GM18526 (cell line): ENCODE results near the gene RESP18.

Experiments used
- POLR2A ChIP-seq: IDR thresholded peaks from 3 replicates; pipeline ENCODE4 v1.6.1; 2011; ENCODE audit not compliant: insufficient read length; ENCODE audit errors: extremely low read depth

The RESP18 gene

DNA sequence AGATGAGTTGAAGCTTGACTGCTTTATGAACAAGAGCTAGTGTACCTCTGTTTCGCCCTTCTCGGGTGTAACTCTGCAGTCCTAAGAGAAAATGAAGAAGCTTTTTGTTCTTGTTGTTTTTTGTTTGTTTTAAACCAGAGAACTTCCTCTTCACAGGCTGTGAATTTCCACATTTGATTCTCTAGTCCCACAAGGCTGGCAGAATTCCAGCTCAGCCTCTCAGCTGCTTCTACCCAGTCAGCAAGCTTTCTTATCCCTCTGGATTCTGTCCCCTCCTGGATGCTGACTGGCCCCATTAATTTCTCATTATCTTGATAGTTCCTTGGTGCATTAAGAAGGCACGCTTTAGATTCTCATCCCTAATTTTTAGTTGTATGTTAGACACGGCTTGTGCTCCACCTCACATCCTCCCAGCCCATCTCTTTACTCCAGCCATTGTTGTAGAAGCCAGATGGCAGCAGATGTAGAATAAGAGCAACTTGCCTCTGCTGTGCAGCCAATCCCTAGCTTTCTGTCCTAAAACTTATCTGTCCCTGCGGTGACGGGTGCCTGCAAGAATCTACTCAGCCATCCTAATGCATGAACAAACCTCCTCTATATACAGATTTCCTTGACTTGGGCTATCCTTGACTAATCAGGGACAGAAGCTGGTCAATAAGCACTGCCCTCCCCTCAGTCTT is 12.3 kb upstream of the RESP18 start:
- no peak for TF ChIP-seq POLR2A

- TF ChIP-seq POLR2A, result no peak
These were observed 2.8 kb upstream of the RESP18 start for GRCh38 chr2:219335373-219335786.

DNA sequence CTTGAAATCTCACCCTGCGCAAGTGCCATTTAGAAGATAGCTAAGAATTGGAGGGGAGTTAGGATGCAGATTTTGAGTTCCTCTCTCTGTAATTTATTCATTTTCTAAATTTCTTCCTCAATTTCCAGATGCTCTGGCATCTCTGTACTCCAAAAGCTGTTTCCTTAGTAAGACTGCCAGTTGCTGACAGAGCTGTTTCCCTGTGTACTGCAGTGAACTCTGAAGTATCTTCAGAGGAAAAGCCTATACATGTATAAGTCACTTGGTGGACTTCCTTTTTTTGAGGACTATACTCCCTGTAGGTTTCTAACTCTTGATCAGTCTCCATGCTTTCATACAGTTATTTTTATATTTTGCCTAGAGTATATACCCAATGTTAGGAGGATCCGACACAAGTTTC is 1.5 kb upstream of the RESP18 start:
- TF ChIP-seq POLR2A, result no peak

- no peak for TF ChIP-seq POLR2A
These were observed 857 bp downstream of the RESP18 start for GRCh38 chr2:219331560-219332213.

GRCh38 chr2:219327719-219328118 is 4.8 kb downstream of the RESP18 start:
- no peak for TF ChIP-seq POLR2A

DNA sequence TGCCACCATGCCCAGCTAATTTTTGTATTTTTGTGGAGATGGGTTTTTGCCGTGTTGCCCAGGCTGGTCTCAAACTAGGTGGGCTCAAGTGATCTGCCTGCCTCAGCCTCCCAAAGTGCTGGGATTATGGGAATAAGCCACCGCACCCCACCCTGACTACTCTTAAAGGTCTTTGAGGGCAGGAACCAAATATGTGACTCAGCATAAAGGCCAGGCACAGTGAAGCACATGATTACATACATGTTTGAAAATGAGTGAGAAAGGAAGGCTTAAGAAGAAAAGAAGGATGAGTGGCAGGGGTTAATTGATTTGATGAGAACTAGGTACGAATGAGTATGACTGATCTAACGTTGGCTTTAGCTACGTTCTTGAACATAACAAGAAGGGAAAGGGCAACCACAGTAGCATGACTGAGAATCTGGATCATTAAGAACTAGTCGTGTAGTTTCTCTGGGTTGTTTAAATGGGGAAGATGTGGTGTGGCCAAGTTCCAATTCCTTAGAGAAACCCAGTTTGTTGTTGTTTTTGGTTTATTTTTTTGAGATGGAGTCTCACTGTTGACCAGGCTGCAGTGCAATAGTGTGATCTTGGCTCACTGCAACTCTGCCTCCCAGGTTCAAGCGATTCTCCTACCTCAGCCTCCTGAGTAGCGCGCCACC is 6.8 kb downstream of the RESP18 start:
- no peak for TF ChIP-seq POLR2A

- no peak for TF ChIP-seq POLR2A
These were observed 7.4 kb downstream of the RESP18 start for GRCh38 chr2:219325136-219325535.

GRCh38 chr2:219323434-219323833 is 9.1 kb downstream of the RESP18 start:
- TF ChIP-seq POLR2A, result no peak

DNA sequence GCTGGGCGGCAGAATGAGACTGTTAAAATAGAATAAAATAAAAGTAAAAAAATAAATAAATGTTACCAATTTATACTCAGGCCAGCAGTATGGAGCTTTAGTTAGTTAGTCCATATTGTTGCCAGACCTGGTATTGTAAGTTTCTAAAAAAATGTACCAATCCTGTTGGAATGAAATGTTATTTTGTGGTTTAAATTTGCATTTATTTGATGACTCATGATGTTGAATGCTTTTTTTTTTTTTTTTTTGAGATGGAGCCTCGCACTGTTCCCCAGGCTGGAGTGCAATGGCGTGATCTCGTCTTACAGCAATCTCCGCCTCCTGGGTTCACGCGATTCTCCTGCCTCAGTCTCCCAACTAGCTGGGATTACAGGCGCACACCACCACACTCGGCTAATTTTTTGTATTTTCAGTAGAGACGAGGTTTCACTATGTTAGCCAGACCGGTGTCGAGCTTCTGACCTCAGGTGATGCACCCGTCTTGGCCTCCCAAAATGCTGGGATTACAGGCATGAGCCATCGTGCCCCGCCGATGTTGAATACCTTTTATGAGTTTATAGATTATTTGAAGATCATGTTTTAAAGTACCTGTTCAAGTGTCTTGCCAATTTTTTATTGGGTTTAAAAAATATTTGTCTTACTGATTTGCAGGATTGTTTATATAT is 17.6 kb downstream of the RESP18 start:
- no peak for TF ChIP-seq POLR2A

DNA sequence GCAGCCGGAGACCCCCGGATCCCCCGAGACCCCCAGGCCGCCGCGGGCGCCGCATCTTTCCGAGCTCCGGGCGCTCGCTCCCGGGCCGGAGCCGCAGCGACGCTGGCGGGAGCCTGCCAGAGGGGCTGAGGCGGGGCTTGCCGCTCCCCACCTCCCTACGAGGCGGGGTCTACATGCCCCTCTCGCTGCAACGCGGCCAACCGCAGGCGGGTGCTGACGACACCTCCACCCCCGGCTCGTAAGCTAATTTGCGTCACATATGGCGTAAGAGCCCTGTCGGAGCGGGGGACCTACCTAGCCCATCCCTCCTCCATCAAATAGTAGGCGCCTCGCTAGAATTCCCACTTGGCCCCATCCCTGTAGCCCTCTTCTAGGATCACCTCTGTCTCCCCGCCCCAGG is 23.3 kb downstream of the RESP18 start, which contains the start of gene PTPRN:
Gene PTPRN (minus strand): TSS at position 124 of the 400 bp plus-strand sequence. CDS start 69 bp downstream, at position 55.
- no peak for TF ChIP-seq POLR2A

DNA sequence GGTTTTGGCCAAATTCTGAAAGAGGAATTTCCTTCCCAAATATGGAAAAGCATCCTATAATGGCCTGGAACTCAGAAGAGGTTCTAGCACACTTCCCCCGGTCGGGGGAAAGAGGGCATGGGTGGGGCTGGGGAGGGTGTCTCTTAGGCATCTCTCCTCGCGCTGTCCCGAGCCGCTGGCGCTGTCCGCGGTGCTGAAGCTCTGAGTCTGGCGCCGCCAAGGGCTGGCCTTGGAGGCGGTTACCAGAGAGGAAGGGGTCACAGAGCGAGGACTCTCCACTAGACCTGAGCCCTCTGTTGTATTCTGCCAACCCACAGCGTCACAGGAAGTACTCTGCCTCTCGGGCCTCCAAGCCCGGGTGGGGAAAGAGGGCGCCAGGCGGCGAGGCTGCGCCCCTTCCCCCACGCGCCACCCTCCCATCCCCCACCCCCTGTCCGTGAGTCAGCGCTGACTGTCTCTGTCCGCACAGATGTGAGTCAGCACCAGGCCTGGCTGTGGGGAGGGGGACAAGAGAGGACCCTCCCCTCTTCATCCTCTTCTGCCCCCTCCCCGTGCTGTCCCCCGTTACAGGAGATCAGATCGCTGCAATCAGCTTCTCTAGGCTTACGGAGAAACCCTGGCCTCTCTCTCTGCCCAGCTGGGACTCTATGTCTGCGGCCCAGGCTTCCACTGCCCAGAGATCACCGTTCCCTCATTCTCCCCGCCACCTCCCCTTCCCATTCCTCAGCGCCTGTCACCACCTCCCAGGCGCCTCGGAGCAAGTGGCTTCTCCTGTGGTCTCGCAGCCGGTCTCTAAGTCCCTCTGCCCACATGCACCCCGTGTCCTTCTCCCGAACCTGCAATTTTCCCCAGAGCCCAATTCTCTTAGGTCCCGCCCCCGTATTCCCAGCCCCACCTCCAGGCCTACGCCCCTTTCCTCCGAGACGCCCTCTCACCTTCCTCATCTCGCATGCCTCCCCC is 24.1 kb downstream of the RESP18 start:
- no peak for TF ChIP-seq POLR2A

GRCh38 chr2:219306047-219306446 is 26.5 kb downstream of the RESP18 start:
- no peak for TF ChIP-seq POLR2A

- no peak for TF ChIP-seq POLR2A
These were observed 28.3 kb downstream of the RESP18 start for GRCh38 chr2:219304223-219304622.

- TF ChIP-seq POLR2A, result no peak
These were observed 30.1 kb downstream of the RESP18 start for GRCh38 chr2:219302412-219302968.

DNA sequence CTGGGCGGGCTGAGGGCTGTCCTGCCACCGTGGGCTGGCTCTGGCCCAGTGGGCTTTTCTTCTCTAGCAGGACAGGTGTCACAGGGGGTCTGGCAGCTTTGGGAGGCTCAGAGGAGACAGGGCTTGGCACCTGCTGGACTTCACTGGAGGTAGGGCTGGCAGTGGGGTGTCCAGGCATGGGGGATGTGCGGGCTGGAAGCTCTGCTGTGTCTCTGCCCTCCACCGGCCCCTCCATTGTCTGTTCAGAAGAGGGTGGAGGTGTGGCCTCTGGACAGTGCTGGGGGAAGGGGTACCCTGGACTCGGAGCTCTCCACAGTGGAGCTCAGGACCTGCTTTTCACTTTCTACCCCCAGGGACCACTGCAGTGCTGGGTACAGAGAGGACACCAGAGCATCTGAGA is 32.5 kb downstream of the RESP18 start:
- no peak for TF ChIP-seq POLR2A

DNA sequence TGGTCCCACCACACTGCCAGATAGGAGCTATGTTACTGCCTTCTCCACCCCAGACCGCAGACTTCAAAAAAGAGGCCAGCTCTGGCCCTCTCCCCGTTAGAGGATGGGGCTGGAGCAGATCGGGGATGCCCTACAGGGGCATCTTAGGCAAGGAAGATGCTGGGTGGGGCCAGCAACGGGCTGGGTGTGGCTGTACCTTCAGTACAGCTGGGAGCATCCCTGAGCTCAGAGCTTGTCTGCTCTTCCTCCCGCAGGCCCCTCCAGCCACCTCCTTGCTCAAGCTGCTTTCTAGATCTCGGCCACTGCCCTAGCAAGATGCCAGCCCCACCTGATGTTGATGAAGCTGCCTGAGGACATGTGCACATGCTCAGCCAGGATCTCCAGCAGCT is 33.2 kb downstream of the RESP18 start:
- TF ChIP-seq POLR2A, result no peak
